ENCODE results near the gene VSIG10.
A peak's percentile ranks its signal among the peaks of the same experiment; 100 is the strongest.

Gene VSIG10

DNA sequence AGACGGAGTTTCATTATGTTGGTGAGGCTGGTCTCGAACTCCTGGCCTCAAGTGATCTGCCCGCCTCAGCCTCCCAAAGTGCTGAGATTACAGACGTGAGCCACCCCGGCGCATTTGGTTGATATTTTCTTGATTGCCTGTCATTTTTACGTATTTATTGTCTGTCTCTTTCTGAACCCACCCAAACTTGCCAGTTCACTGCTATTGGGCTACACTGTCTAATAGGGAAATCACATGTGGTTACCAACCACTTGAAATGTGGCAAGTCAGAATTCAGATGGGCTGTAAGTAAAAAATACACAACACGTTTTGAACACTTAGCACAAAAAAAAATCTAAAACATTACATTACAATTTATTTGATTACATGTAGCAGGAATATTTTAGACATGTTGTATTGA lies 44.9 kb downstream of the VSIG10 start:
- no peak for DNase-seq

DNA sequence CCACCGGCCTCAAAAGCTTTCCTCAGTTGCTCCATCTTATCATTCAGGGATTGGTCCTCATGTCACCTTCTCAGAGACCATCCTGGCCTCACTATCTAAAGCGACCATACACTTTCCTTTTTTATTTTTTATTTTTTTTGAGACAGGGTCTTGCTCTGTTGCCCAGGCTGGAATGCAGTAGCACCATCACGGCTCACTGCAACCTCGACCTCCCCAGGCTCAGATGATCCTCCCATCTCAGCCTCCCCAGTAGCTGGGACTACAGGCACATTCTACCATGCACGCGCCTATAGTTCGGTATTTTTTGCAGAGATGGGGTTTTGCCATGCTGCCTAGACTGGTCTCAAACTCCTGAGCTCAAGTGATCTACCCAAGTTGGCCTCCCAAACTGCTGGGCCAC lies 45.6 kb downstream of the VSIG10 start:
- no peak for DNase-seq

DNA sequence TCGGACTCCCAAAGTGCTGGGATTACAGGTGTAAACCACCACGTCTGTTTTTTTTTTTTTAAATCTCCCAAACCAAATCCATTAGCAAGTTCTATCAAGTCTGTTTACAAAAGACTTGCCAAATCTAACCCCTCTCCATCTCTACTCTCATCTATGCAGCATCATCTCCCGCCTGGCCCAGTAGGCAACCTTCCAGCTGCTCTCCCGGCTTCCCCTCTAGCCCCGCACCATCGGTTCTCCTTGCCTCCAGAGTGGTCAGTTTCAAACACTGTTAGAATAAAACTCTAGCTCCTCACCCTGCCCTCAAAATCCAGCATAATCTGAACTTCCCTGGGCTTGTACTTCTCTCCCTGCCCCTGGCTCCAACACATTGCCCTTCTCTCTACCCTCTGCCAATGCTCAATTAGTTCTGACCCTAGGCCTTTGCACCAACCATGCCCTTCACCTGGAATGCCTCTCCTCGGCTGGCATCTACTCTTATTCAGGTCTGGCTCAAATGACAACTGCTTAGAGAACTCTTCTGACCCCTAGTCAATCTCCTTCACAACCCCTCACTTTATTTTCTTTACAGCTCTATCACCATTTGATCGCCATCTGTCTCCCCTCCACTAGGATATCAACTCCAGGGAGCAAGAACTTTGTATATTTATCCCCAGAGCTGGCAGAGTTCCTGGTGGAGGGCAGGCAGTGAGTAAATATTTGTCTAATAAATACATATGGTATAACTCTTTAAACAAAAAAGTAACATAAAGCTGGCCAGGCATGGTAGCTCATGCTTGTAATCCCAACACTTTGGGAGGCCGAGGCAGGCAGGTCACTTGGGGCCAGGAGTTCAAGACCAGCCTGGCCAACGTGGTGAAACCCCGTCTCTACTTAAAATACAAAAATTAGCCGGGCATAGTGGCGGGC lies 47.7 kb downstream of the VSIG10 start:
- no peak for DNase-seq

DNA sequence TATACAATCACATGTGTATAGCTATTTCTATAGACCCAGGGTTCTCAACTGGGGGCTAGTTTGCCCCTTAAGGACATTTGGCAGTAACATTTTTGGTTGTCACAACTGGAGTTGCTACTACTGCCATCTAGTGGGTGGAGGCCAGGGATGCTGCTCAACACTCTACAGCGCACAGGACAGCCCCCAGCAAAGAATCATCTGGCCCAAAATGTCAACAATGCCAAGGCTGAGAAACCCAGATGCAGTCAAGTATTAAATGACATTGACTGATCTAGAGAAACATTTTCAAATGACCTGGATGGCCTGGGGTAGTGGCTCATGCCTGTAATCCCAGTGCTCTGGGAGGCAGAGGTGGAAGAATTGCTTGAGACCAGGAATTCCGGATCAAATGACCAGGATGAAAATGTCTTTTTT lies 48.7 kb downstream of the VSIG10 start:
- DNase-seq = peak in 1 of 2 experiments; percentile 73

DNA sequence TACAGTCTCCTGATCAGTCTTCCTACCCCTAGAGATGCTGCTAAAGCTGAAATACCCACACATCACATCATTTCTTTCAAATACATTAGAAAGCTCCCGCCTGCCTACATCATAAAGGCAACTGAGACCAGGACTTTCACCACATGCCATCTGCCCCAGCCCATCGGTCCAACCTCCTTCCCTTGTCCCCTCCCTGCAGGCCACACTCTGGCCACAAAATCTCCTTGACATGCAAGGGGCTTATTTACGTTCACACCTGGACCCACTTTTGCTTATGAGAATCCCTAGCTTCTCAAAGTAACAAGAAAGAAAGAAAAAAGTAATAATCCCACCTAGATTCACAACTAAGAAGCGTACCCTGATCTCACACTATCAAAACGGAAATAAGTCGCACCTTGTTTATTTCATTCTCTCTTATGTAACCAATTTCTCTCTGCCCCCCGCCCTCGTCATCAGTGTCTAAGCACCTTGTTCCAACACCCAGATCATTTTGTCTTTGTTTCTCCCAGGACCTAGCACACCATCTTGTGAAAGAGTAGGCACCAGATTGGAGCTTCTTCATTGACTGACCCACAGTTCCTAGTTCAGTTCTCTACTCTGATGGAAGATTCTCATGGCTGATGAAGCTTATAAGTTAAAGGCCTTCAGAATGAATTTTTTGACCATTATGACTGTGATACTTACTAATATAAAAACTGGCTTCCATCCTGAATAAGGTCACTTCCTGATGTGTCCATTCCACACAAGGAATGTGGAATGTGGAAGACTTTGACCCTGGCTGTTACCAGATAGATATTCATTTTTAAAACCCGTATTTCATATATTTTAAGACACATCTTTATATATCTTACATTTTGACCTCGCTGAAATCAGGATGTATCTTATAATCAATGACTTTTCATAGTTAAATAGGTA lies 50.5 kb downstream of the VSIG10 start:
- no peak for DNase-seq

DNA sequence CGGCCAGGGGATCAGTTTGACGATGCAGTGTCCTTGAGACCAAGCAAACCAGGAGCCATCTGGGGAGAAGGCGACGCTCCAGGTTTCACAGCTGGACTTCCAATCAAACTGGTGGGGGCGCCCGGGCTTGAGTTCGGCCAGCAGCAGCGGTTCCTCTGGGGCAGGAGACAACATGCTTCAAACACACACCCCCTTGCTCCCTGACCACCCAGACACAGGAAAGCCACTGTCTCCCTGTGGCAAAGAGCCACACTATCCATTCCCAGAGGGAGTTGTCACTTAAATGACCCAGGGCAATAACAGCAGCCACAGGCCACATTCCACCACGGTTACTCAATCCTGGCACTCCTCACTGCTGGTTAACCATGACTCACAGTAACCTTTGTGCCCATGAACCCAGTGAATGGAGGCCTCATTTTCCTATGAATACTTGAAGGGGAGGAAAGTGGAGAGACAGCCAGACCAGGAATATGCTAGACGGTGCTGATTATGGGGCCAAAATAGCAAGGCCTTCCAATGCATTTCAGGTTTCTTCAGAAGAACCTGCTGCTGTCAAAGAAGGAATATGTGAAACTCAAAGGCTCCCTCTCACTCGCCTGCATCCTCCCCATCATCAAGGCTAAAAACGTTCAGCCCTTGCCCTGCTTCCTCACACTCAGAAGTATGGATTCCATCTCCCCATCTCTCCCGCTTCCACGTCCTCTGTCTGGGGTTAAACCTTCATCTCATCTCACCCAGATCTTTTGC lies 51.3 kb downstream of the VSIG10 start:
- peak; percentile 94 to 98 for DNase-seq

DNA sequence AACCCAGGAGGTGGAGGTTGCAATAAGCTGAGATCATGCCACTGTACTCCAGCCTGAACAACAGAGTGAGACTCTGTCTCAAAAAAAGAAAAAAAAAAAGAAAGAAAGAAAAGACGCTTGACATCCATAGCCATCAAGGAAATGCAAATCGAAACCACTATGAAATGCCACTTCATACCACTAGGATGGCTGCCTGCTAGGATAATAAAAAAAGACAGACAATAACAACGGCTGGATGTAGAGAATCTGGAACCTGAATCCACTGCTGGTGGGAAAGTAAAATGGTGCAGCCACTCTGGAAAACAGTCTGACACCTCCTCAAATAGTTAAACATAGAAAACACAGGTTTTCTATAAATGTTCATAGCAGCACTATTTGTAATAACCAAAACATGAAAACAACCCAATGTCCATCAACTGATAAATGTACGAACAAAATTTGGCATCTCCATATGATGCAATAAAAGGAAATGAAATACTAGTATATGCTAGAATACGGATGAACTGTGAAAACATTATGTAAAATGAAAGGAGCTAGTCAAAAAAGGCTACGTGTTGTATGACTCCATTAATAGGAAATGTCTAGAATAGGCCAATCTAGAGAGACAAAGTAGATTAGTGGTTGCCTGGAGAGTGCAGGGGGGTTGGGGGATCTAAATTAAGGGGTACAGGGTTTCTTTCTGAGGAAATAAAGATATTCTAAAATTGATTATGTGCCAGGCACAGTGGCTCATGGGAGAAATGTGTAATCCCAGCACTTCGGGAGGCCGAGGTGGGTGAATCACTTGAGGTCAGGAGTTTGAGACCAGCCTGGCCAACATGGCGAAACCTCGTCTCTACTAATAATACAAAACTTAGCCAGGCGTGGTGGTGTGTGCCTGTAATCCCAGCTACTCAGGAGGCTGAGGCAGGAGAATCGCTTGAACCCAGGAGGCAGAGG lies 52.6 kb downstream of the VSIG10 start:
- DNase-seq = no peak

DNA sequence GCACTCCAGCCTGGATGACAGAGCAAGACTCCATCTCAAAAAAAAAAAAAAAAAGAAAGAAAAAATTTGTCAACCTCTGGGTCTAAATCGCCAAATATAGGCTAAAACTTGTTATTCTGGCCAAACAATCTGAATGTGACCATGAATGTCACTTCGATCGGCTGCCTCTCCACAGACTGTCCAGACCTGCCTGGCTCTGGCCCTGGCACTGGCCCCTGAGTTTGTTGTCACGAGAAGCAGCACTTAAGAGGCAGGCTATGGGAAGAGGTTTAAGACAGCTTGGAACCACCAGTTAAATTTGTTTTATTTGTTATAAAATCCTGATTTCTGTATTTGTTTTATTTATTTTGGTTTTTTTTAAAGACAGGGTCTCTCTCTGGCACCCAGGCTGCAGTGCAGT lies 57.4 kb downstream of the VSIG10 start:
- DNase-seq = no peak

DNA sequence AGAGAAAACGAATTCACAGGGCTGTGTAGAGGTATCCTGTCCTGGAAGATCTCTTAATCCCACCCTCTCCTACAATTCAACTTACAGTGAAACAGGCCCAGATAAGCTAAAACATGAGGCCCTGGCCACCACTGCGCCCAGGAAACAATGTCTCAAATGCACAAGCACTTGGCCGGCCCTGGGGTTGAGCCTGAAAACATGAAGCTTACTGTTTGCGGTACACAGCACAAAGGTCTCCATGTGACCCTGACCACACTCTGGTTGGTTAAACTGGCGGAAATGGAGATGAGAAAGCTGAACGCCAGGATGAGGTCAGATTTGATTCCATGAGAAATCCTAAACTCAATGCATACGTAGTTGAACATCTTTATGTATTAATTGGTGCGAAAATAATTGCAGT lies 59.2 kb downstream of the VSIG10 start:
- DNase-seq = no peak

DNA sequence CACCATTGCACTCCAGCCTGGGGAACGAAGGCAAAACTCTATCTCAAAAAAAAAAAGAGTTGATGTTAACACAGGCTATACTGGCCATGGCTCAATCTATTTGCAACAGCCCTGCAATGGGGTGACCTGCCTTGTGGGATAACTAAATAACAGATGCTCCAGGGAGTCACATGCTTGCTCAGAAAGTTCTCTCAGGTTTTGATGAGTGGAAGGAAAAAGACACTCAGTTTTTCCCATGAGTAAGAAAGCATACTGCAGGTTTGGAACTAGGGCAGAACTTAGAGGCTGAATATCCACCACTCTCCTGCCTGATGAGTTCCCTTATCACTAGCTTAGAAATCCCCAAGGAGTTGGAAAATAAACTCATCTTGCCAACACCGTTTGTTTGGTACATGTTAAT lies 59.7 kb downstream of the VSIG10 start:
- DNase-seq = no peak

DNA sequence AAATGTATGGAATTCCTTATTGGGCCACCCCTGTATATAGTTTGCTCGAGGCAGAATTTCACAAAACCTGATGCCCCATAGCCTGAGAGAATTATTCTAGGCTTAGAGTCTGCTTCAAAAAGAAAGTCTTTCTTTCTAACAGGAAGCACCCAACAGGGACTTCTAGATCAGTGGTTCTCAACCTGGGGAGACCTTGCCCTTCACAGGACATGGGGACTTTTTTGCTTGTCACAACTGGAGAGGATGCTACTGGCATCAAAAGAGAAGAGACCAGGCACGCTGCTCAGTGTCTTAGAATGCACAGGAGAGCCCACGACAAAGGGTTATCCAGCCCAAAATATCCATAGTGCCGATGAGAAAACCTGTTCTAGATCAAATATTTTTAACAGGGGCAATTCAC lies 61.7 kb downstream of the VSIG10 start:
- DNase-seq = no peak

DNA sequence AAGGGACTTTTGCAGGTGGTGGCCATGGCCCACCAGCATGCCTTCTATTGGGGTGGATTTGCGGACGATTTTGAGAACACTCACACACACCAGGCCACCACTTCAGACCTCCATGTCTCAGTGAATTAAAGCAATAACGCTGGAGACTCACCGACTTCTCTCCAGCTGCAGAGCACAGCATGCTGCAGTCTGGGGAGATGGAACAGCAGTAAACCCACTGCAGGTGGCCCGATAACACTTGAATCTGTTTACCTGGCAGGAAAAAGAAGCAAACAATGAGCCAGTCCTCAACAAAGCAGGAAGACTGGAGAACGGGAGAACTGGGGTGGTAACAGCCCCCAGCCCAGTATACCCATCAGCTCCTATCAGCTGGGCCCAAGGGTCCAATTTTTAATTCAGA lies 65.7 kb downstream of the VSIG10 start:
- no peak for DNase-seq

DNA sequence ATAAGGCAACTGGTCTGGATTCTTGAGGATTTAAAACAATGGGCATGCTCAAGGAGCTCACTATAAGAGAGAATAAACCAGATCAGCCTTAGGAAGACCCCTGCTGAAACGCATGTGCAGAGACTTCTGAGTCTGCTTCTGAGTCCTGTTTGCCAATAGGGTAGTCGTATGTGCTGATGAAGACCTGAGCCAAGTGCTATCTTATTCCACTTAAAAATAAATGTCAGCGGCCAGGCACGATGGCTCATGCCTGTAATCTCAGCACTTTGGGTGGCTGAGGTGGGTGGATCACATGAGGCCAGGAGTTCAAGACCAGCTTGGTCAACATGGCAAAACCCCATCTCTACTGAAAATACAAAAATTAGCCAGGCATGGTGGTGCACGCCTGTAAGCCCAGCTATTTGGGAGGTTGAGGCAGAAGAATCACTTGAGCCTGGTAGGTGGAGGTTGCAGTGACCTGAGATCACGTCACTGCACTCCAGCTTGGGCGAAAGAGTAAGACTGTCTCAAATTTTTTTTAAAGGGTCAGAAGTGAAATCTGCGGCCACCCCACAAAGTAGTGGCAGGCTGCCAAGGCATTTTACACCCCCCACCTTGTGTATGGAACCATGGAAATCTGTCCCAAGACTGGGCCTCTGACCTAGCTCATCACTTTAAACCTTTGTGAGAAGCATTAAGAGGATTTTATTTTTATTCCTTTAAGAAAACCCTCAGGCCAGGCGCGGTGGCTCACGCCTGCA lies 67.0 kb downstream of the VSIG10 start:
- DNase-seq = no peak

DNA sequence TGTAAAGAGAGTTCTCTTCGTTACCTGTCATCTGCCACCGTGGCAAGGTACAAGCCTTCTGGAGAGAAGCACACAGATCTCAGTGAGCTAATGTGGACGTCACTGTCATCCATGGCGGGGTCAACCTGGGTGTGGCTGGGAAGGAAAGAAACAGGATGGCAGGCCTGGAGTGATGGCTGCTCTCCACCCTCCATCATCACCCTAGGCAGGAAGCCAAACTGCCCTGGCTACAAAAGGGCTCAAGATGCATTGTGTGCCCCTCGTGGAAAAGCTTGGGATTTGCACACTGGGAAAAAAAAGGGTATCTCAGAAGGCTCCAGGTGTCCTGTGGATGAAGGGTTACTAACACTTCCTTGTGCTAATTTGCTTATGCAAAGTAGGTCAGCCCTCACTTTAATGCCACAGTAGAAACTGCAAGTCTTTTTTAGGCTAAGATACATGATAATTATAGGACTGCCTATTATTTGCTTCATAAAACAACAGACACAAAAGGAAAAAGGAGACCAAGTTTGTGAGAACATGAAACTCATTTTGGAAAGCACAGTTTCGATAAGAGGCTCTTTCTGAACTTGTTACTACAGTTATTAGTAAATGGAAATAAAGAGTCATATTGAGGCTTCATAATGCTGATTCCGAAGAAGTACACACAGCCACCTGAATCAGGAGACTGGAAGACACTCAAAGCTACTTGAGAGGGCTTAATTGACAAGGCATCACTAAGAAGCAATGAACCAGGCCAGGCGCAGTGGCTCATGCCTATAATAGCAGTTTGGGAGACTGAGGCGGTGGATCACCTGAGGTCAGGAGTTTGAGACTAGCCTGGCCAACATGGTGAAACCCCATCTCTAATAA lies 68.4 kb downstream of the VSIG10 start:
- DNase-seq = peak in 1 of 2 experiments; percentile 41

DNA sequence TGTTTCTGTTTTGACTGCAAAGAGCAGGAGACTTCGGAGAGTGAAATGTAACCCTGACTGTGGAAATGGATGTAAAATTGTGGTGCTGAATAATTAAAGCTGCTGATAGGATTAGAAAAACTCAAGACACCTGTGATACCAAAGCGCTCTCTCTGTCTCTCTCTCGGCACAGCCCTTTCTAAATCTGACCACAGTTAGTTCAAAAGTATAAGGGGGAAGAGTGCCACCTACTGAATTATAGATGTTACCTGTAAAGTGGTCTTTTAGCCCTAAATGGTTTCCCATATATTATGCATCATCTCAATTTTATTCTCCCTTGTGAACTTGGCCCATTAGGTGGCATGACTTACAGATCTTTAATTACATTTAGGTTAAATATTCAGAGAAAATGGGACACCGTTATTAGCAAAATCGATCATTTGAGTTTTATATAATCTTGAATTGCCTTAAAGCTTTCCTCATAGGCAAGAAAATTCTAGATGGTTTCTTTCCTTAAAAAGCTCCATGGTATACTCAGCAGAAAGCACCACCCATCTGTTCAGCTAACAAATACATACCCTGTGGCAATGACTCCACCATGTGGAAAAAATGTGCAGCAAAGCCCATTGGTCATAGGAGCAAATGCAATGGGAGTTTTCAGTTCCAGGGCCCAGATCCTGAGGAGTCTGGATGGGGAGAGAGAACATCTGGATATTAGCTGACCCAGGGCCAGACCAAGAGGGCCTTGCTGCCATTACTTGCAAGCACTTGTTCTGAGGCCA lies 69.2 kb downstream of the VSIG10 start:
- DNase-seq = peak in 1 of 2 experiments; percentile 61

DNA sequence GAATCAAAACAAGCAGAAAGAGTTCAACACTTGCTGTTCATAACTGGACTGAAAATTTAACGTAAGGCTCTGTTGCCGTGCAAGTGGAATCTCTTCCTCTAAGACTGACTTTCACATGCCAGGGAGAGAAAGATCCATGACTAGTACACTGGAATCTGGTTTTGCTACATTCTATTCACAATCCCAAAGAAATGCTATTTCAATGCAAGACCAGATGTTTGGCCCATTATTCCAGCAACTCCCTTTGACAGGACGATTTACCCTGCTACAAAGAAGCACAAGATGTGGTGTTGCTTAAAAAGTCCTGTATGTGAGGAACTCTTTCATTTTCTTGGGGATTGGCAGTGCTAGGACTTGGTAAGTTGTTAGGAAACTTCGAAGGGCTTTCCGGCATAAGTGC lies 69.9 kb downstream of the VSIG10 start:
- no peak for DNase-seq

DNA sequence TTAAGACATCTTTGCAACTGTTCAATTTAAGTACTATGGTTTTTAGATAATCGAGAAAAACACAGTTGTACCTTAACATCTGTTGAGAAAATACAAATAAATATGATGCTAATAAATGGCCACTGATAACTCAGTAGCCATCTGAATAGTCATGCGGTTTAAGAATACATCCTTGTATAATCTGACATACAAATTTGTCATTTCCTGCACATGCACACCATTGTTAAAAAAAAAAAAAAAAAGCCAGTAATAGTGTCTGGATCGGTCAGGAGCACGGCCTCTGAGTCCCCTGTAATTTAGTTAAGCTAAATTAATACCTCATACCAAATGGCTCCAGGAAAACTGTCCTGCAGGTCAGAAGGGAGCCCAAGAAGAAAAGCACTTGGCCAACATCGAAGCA lies 70.5 kb downstream of the VSIG10 start:
- no peak for DNase-seq

DNA sequence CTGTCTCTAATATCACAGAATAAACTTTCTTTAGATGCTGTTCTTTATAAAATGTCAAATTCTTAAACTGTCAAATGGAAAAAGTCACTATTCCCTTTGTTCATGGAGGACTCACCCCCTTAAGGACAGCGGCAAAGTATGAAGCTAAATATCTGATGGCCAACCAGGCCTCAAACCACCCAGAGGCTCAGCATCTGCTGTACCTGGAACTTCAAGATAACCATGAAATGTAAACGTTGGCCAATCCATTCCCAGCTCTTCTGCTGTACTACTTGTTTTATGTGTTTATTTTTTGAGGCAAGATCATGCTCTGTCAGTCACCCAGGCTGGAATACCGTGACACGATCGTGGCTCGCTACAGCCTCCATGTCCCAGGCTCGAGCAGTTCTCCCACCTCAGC lies 71.6 kb downstream of the VSIG10 start:
- no peak for DNase-seq

DNA sequence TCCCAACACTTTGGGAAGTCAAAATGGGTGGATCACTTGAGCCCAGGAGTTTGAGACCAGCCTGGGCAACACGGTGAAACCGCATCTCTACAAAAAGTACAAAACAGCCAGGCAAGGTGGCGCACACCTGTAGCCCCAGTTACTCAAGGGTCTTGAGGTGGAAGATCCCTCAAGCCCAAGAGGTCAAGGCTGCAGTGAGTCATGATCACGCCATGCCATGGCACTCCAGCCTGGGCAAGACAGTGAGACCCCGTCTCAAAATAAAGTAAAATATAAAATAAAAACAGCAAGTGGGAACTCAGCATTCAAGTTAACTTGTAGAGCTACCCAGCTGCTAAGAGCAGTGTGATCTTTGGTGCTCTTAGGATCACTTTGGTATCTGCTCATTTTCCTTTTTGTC lies 74.6 kb downstream of the VSIG10 start:
- DNase-seq = no peak

Measured in SW 1271 (cell line).